Measurements from ENCODE around the gene CBL. TPM values are rescaled to one million over a fixed set of nuclear protein-coding genes. Genes with fewer than 3 reads are reported as not detected.

Gene CBL
- total and polyA plus RNA-seq, 10 of the 15 experiments (the other 5 are each of a cell fraction or from before 2014, with no cell fraction given), result 3.9 to 27.1 (median 9.5) TPM

DNA sequence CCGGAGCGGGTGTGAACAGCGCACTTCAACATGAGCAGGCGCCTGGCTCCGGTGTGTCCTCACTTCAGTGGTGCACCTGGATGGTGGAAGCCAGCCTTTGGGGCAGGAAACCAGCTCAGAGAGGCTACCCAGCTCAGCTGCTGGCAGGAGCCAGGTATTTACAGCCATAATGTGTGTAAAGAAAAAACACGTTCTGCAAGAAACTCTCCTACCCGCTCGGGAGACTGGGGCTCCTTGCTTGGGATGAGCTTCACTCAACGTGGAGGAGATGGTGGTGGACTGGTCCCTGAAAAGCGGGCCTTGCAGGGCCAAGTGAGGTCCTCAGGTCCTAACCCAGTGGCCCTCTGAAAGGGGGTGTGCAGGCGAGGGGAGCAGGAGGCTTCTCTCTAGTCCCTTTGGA is 103.3 kb downstream of the CBL start:
- peaks cover 3 to 11% of the 10 kb centered on the region in 2 experiments; a peak in 3 of 4 replicates for H3K36me3 ChIP-seq (ENCODE audit: control insufficient read depth in 2 of 2, insufficient read depth in 2 of 2, low read length in 1 of 2)
- no peak for ATAC-seq
- ChIA-PET SMC1A (ENCODE audit: uncharacterized antibody, unreplicated experiment) (interaction anchor here (1.4 to 2.7 kb wide), 3 partner anchors 12 to 112 kb away, joined by 4 to 8 read pairs (median 5); no protein-coding TSS in a partner anchor), CTCF (interaction anchor here (0.7 to 5.1 kb wide), 3 partner anchors 13 to 60 kb away, joined by 3 to 45 read pairs (median 7); no protein-coding TSS in a partner anchor), POLR2A (interaction anchor here (0.5 to 1.4 kb wide), 3 partner anchors 12 to 172 kb away, joined by 3 to 7 read pairs (median 4); no protein-coding TSS in a partner anchor), RAD21 (ENCODE audit: unreplicated experiment) (no interaction called here)
- no TSS peak for BruUV-seq (replicated peaks)
- in situ Hi-C loops (cut with MboI) (no loop called here), intact Hi-C loops (cut with micrococcal nuclease; ENCODE audit: unreplicated experiment) (no loop called here)
- H3K27ac ChIP-seq (ENCODE audit: control insufficient read depth, insufficient read depth), result no peak overlapping the region
- no peak for DNase-seq (ENCODE audit: low read depth, low spot score)
- no peaks in the 10 kb centered on the region for H3K79me2 ChIP-seq (ENCODE audit: control insufficient read depth, insufficient read depth, low read length)
- H3K4me3 ChIP-seq, result no peak overlapping the region
- 92% methylated on average over 11 of the region's 11 CpGs for WGBS (ENCODE audit: insufficient coverage, insufficient replicate concordance, low lambda C conversion rate, missing lambda C conversion rate)
- TF ChIP-seq, protein P1, sequence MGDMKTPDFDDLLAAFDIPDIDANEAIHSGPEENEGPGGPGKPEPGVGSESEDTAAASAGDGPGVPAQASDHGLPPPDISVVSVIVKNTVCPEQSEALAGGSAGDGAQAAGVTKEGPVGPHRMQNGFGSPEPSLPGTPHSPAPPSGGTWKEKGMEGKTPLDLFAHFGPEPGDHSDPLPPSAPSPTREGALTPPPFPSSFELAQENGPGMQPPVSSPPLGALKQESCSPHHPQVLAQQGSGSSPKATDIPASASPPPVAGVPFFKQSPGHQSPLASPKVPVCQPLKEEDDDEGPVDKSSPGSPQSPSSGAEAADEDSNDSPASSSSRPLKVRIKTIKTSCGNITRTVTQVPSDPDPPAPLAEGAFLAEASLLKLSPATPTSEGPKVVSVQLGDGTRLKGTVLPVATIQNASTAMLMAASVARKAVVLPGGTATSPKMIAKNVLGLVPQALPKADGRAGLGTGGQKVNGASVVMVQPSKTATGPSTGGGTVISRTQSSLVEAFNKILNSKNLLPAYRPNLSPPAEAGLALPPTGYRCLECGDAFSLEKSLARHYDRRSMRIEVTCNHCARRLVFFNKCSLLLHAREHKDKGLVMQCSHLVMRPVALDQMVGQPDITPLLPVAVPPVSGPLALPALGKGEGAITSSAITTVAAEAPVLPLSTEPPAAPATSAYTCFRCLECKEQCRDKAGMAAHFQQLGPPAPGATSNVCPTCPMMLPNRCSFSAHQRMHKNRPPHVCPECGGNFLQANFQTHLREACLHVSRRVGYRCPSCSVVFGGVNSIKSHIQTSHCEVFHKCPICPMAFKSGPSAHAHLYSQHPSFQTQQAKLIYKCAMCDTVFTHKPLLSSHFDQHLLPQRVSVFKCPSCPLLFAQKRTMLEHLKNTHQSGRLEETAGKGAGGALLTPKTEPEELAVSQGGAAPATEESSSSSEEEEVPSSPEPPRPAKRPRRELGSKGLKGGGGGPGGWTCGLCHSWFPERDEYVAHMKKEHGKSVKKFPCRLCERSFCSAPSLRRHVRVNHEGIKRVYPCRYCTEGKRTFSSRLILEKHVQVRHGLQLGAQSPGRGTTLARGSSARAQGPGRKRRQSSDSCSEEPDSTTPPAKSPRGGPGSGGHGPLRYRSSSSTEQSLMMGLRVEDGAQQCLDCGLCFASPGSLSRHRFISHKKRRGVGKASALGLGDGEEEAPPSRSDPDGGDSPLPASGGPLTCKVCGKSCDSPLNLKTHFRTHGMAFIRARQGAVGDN (IDR thresholded peaks at IDR 0.05), result no peak
- TF ChIP-seq KDM1A (IDR thresholded peaks at IDR 0.05; ENCODE audit: borderline replicate concordance) (no peak), CHD1 (IDR thresholded peaks at IDR 0.05; ENCODE audit: low read depth, low read length) (no peak), POU2F2 (IDR thresholded peaks at IDR 0.05; ENCODE audit: borderline replicate concordance, low read depth, low read length) (no peak), RELA (IDR thresholded peaks at IDR 0.05; ENCODE audit: borderline replicate concordance, partially characterized antibody) (no peak), NFXL1 (IDR thresholded peaks at IDR 0.05; ENCODE audit: borderline replicate concordance) (no peak), BRCA1 (IDR thresholded peaks at IDR 0.05; ENCODE audit: low read depth, low read length) (no peak), CBFB (IDR thresholded peaks at IDR 0.05; ENCODE audit: low read depth) (no peak), CREB1 (IDR thresholded peaks at IDR 0.05; ENCODE audit: low read depth) (no peak), LARP7 (IDR thresholded peaks at IDR 0.05) (no peak), SP1 (IDR thresholded peaks at IDR 0.05; ENCODE audit: low read depth, low read length) (no peak), ZNF622 (IDR thresholded peaks at IDR 0.05) (no peak), TCF12 (IDR thresholded peaks at IDR 0.05; ENCODE audit: low read depth, low read length) (no peak), KLF5 (IDR thresholded peaks at IDR 0.05; ENCODE audit: partially characterized antibody) (no peak), BHLHE40 (IDR thresholded peaks at IDR 0.05; ENCODE audit: borderline replicate concordance in 1 of 2, low read depth in 2 of 2, low read length in 1 of 2) (no peak), JUNB (IDR thresholded peaks at IDR 0.05) (no peak), DPF2 (IDR thresholded peaks at IDR 0.05) (no peak), MEF2A (IDR thresholded peaks at IDR 0.05; ENCODE audit: insufficient read depth, low read depth, low read length) (no peak)
- TF ChIP-seq, protein P2, sequence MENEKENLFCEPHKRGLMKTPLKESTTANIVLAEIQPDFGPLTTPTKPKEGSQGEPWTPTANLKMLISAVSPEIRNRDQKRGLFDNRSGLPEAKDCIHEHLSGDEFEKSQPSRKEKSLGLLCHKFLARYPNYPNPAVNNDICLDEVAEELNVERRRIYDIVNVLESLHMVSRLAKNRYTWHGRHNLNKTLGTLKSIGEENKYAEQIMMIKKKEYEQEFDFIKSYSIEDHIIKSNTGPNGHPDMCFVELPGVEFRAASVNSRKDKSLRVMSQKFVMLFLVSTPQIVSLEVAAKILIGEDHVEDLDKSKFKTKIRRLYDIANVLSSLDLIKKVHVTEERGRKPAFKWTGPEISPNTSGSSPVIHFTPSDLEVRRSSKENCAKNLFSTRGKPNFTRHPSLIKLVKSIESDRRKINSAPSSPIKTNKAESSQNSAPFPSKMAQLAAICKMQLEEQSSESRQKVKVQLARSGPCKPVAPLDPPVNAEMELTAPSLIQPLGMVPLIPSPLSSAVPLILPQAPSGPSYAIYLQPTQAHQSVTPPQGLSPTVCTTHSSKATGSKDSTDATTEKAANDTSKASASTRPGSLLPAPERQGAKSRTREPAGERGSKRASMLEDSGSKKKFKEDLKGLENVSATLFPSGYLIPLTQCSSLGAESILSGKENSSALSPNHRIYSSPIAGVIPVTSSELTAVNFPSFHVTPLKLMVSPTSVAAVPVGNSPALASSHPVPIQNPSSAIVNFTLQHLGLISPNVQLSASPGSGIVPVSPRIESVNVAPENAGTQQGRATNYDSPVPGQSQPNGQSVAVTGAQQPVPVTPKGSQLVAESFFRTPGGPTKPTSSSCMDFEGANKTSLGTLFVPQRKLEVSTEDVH (IDR thresholded peaks at IDR 0.05; ENCODE audit: low read depth, partially characterized antibody), result no peak
- TF ChIP-seq, protein P3, sequence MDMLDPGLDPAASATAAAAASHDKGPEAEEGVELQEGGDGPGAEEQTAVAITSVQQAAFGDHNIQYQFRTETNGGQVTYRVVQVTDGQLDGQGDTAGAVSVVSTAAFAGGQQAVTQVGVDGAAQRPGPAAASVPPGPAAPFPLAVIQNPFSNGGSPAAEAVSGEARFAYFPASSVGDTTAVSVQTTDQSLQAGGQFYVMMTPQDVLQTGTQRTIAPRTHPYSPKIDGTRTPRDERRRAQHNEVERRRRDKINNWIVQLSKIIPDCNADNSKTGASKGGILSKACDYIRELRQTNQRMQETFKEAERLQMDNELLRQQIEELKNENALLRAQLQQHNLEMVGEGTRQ (IDR thresholded peaks at IDR 0.05; ENCODE audit: borderline replicate concordance, low read depth, low read length), result no peak
- no peaks in the 10 kb centered on the region for H3K9me3 ChIP-seq (replicated peaks; ENCODE audit: control insufficient read depth, insufficient read depth, low read length)
- no peaks in the 10 kb centered on the region for H3K4me1 ChIP-seq (ENCODE audit: control insufficient read depth, insufficient read depth, low read length)
- no peak overlapping the region for H2AFZ ChIP-seq (ENCODE audit: control insufficient read depth, low read depth, low read length)
- no peaks in the 10 kb centered on the region for H4K20me1 ChIP-seq (ENCODE audit: control insufficient read depth, insufficient read depth)
- H3K27me3 ChIP-seq (replicated peaks in 1 of 2; ENCODE audit: control insufficient read depth in 2 of 2, insufficient read depth in 2 of 2, low read length in 1 of 2), result no peaks in the 10 kb centered on the region
- no peak overlapping the region for H3K4me2 ChIP-seq (ENCODE audit: control insufficient read depth, insufficient read depth)
- no peak overlapping the region for H3K9ac ChIP-seq (ENCODE audit: control insufficient read depth, insufficient read depth, low read length)
- FAIRE-seq, result no peak

All from GM12878 (cell line).